GM23248 (cell line): Measurements from ENCODE around the gene KIAA1549. TPM values are rescaled to one million over a fixed set of nuclear protein-coding genes. Genes with fewer than 3 reads are reported as not detected.

Experiments
- DNase-seq: peaks from one replicate; pipeline ENCODE4 v3.0.0-alpha.2; 2015
- H2AFZ ChIP-seq: fragments of 200-600 bp; sonication (generic); 2 replicates; pipeline ENCODE4 v1.6.1; 2016; ENCODE audit warnings: antibody characterized with exemption
- H3F3A ChIP-seq: fragments of 200-600 bp; sonication (generic); 2 replicates; pipeline ENCODE4 v1.6.1; 2016; ENCODE audit warnings: mild to moderate bottlenecking, antibody characterized with exemption, mixed run types; ENCODE audit not compliant: insufficient read depth
- H3K27ac ChIP-seq: fragments of 200-600 bp; sonication (generic); 2 replicates; pipeline ENCODE4 v1.5.1; 2016; ENCODE audit warnings: mild to moderate bottlenecking
- H3K27me3 ChIP-seq: fragments of 200-600 bp; sonication (generic); replicated peaks from 2 replicates; pipeline ENCODE4 v1.6.1; 2016; ENCODE audit warnings: mild to moderate bottlenecking; ENCODE audit not compliant: insufficient read depth
- H3K36me3 ChIP-seq: fragments of 200-600 bp; sonication (generic); 2 replicates; pipeline ENCODE4 v1.6.1; 2016; ENCODE audit warnings: low read depth, mild to moderate bottlenecking
- H3K4me1 ChIP-seq: fragments of 200-600 bp; sonication (generic); 2 replicates; pipeline ENCODE4 v1.6.1; 2016; ENCODE audit warnings: mild to moderate bottlenecking; ENCODE audit not compliant: insufficient read depth
- H3K4me2 ChIP-seq: fragments of 200-600 bp; sonication (generic); one replicate; pipeline ENCODE4 v1.6.1; 2016; ENCODE audit warnings: mild to moderate bottlenecking; ENCODE audit not compliant: unreplicated experiment
- H3K4me3 ChIP-seq: fragments of 200-600 bp; sonication (generic); 2 replicates; pipeline ENCODE4 v1.5.1; 2016; ENCODE audit warnings: mild to moderate bottlenecking
- H3K79me2 ChIP-seq: fragments of 200-600 bp; sonication (generic); 2 replicates; pipeline ENCODE4 v1.6.1; 2016; ENCODE audit warnings: mild to moderate bottlenecking; ENCODE audit not compliant: insufficient read depth
- H3K9ac ChIP-seq: fragments of 200-600 bp; sonication (generic); 2 replicates; pipeline ENCODE4 v1.6.1; 2016; ENCODE audit warnings: mild to moderate bottlenecking
- H3K9me2 ChIP-seq: fragments of 200-600 bp; sonication (generic); 2 replicates; pipeline ENCODE4 v1.6.1; 2016; ENCODE audit warnings: mixed run types, mild to moderate bottlenecking, moderate library complexity; ENCODE audit not compliant: insufficient read depth
- H3K9me3 ChIP-seq: fragments of 200-600 bp; sonication (generic); one replicate; pipeline ENCODE4 v1.6.1; 2017; ENCODE audit warnings: low read depth
- H4K20me1 ChIP-seq: fragments of 200-600 bp; sonication (generic); 2 replicates; pipeline ENCODE4 v1.6.0; 2016; ENCODE audit not compliant: insufficient read depth
- EZH2 ChIP-seq: fragments of 200-600 bp; sonication (generic); IDR thresholded peaks from 2 replicates; pipeline ENCODE4 v1.6.1; 2018; ENCODE audit warnings: antibody characterized with exemption, mild to moderate bottlenecking; ENCODE audit not compliant: insufficient read depth, poor library complexity, severe bottlenecking
- EZH2phosphoT487 ChIP-seq: fragments of 200-600 bp; sonication (generic); IDR thresholded peaks from 2 replicates; pipeline ENCODE4 v1.6.1; 2018; ENCODE audit warnings: antibody characterized with exemption, moderate library complexity, mild to moderate bottlenecking, low read depth; ENCODE audit not compliant: insufficient read depth
- whole genome bisulfite sequencing, 2 experiments: methylation state at CpG; one replicate each; pipeline ENCODE4 v1.1.6; 2015 to 2017; ENCODE audit warnings: low lambda C conversion rate in 2 of 2, low coverage in 1 of 2; ENCODE audit errors: missing lambda C conversion rate in 2 of 2; 5-methylcytosine and 5-hydroxymethylcytosine counted together
- in situ Hi-C: fragments of 300-500 bp; cut with MboI; formaldehyde crosslinking; loops from 2 replicates; pipeline ENCODE4 v1.15.0; 2020
- polyA plus RNA-seq: library from polyadenylated mRNA; unstranded; fragments of >200 nt; fragmentation: Nextera tagmentation; extraction: Ambion mirVana; gene quantifications from 2 replicates; pipeline ENCODE4 v1.2.1, GENCODE V29; 2016
- total RNA-seq: library from RNA; depleted of rRNA; stranded (reverse); fragments of >200 nt; shearing (Covaris generic); gene quantifications from 2 replicates; pipeline ENCODE4 v1.2.3, GENCODE V29; 2014

The KIAA1549 gene
- total and polyA plus RNA-seq, 2 experiments from 2014 or later, result 2.1 to 3.0 TPM

GRCh38 chr7:138845711-138846110 lies 135.5 kb downstream of the KIAA1549 start:
- Histone ChIP-seq H3K4me2 (no peak overlapping the region), H3K4me1 (peaks cover 10% of the 10 kb centered on the region), H3K79me2 (no peaks in the 10 kb centered on the region), H3K36me3 (peaks cover 12% of the 10 kb centered on the region), H3K27ac (no peak overlapping the region), H3K4me3 (no peak overlapping the region), H2AFZ (no peak overlapping the region), H3K9me2 (no peaks in the 10 kb centered on the region), H3K9me3 (no peaks in the 10 kb centered on the region), H3F3A (no peaks in the 10 kb centered on the region; the same call in 1 of the 2 replicates), H3K9ac (no peak overlapping the region), H4K20me1 (no peaks in the 10 kb centered on the region; the same call in 1 of the 2 replicates), H3K27me3 (no peaks in the 10 kb centered on the region)
- TF ChIP-seq EZH2, result no peak
- TF ChIP-seq EZH2phosphoT487, result no peak
- DNase-seq, result no peak
- 22 to 24% methylated on average over 2 of the region's 2 CpGs for WGBS, 2 experiments
- in situ Hi-C loops, result no loop called here

- TF ChIP-seq EZH2phosphoT487 (no peak), EZH2 (no peak)
- Histone ChIP-seq H3K79me2 (no peaks in the 10 kb centered on the region), H3K27me3 (no peaks in the 10 kb centered on the region), H3K9me2 (no peaks in the 10 kb centered on the region), H3F3A (no peaks in the 10 kb centered on the region; the same call in 1 of the 2 replicates), H3K9ac (no peak overlapping the region), H2AFZ (no peak overlapping the region), H3K4me2 (no peak overlapping the region), H4K20me1 (no peaks in the 10 kb centered on the region; the same call in 1 of the 2 replicates), H3K4me3 (no peak overlapping the region), H3K27ac (no peak overlapping the region), H3K4me1 (peaks cover 10% of the 10 kb centered on the region), H3K36me3 (peaks cover 6% of the 10 kb centered on the region; the same call in 1 of the 2 replicates), H3K9me3 (no peaks in the 10 kb centered on the region)
- DNase-seq, result no peak
- 85 to 86% methylated on average over 20 of the region's 20 CpGs for WGBS, 2 experiments
- in situ Hi-C loops, result no loop called here
Observed at GRCh38 chr7:138843632-138844580, 137.3 kb downstream of the KIAA1549 start.

GRCh38 chr7:138842111-138842510 lies 139.1 kb downstream of the KIAA1549 start:
- Histone ChIP-seq H3K9me2 (no peaks in the 10 kb centered on the region), H3K9me3 (no peaks in the 10 kb centered on the region), H3K9ac (no peak overlapping the region), H3K27ac (no peak overlapping the region), H3K36me3 (peaks cover 13% of the 10 kb centered on the region), H4K20me1 (no peaks in the 10 kb centered on the region; the same call in 1 of the 2 replicates), H3F3A (no peaks in the 10 kb centered on the region), H3K4me1 (no peaks in the 10 kb centered on the region), H3K4me2 (no peak overlapping the region), H3K79me2 (no peaks in the 10 kb centered on the region), H3K4me3 (no peak overlapping the region), H3K27me3 (no peaks in the 10 kb centered on the region), H2AFZ (no peak overlapping the region)
- no peak for DNase-seq
- WGBS, 2 experiments, result 92 to 94% methylated on average over 12 of the region's 12 CpGs
- in situ Hi-C loops, result no loop called here
- TF ChIP-seq EZH2 (no peak), EZH2phosphoT487 (no peak)

GRCh38 chr7:138838166-138838565 lies 143.0 kb downstream of the KIAA1549 start:
- WGBS, 2 experiments, result 96% methylated on average over 9 of the region's 9 CpGs
- no peaks in the 10 kb centered on the region for H3K4me1 ChIP-seq
- no peaks in the 10 kb centered on the region for H3K9me3 ChIP-seq
- H3K9ac ChIP-seq, result no peak overlapping the region
- no peaks in the 10 kb centered on the region for H3K79me2 ChIP-seq
- no peak for TF ChIP-seq EZH2phosphoT487
- no peak for TF ChIP-seq EZH2
- in situ Hi-C loops, result no loop called here
- no peak for DNase-seq
- H3F3A ChIP-seq, result no peaks in the 10 kb centered on the region
- H4K20me1 ChIP-seq, result no peaks in the 10 kb centered on the region; the same call in 1 of the 2 replicates
- no peaks in the 10 kb centered on the region for H3K9me2 ChIP-seq
- H2AFZ ChIP-seq, result no peak overlapping the region
- H3K36me3 ChIP-seq, result peaks cover 14% of the 10 kb centered on the region
- no peak overlapping the region for H3K27ac ChIP-seq
- no peak overlapping the region for H3K4me3 ChIP-seq
- no peak overlapping the region for H3K4me2 ChIP-seq
- no peaks in the 10 kb centered on the region for H3K27me3 ChIP-seq
